ENCODE measurements around the gene ABCA10.
A peak's percentile ranks its signal among the peaks of the same experiment; 100 is the strongest.
"Not testable (repeated sequence)": the region's sequence is repeated elsewhere in the genome, so short reads cannot be mapped to it uniquely, and the experiment has no call there.

Gene ABCA10, protein sequence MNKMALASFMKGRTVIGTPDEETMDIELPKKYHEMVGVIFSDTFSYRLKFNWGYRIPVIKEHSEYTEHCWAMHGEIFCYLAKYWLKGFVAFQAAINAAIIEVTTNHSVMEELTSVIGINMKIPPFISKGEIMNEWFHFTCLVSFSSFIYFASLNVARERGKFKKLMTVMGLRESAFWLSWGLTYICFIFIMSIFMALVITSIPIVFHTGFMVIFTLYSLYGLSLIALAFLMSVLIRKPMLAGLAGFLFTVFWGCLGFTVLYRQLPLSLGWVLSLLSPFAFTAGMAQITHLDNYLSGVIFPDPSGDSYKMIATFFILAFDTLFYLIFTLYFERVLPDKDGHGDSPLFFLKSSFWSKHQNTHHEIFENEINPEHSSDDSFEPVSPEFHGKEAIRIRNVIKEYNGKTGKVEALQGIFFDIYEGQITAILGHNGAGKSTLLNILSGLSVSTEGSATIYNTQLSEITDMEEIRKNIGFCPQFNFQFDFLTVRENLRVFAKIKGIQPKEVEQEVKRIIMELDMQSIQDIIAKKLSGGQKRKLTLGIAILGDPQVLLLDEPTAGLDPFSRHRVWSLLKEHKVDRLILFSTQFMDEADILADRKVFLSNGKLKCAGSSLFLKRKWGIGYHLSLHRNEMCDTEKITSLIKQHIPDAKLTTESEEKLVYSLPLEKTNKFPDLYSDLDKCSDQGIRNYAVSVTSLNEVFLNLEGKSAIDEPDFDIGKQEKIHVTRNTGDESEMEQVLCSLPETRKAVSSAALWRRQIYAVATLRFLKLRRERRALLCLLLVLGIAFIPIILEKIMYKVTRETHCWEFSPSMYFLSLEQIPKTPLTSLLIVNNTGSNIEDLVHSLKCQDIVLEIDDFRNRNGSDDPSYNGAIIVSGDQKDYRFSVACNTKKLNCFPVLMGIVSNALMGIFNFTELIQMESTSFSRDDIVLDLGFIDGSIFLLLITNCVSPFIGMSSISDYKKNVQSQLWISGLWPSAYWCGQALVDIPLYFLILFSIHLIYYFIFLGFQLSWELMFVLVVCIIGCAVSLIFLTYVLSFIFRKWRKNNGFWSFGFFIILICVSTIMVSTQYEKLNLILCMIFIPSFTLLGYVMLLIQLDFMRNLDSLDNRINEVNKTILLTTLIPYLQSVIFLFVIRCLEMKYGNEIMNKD (N-terminal part only)

DNA sequence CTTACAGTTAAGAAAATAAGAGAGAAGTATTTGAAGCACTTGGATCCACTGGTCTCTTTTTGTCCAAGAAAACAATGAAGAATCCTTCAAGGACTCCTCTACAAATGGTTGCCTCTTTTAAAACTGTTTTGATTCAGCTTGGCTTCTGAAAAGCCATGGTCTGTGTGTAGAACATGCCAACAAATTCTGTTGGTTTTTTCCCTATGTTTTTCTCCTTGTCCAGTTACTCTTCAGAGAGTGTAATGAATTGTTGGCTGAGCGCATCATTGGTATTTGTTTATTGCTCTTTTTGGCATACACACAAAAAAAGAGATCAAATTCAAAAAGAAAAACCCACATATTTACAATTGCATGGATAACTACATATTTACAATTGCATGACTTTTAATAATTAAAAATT lies at the start of gene ABCA10:
Gene ABCA10 (minus strand): TSS at position 249 of the 400 bp plus-strand sequence. CDS start 3,466 bp downstream, outside the sequence.
- H4K20me1 ChIP-seq, result no peaks in the 10 kb centered on the region
- peak within 1 kb of the TSS in 5 of 11 experiments; percentile 3 to 80 (median 63); a peak in 9 of 22 replicates for H3K27ac ChIP-seq
- TF ChIP-seq Cebpa-rat (IDR thresholded peaks at IDR 0.05), result no peak
- H3K4me1 ChIP-seq, result peaks cover 8 to 50% (median 18%) of the 10 kb centered on the region in 10 experiments; a peak in 17 of 20 replicates
- H3K9me3 ChIP-seq (replicated peaks in 1 of 11), result peaks cover 6 to 42% (median 12%) of the 10 kb centered on the region in 11 experiments
- peak within 1 kb of the TSS; percentile 7 to 76 (median 41); a peak in 16 of 22 replicates for H3K4me2 ChIP-seq
- H3K4me3 ChIP-seq, result peak within 1 kb of the TSS in 1 of 10 experiments; percentile 5; a peak in 1 of 20 replicates
- H3K9ac ChIP-seq, result peak within 1 kb of the TSS in 4 of 11 experiments; percentile 4 to 72 (median 62); a peak in 8 of 22 replicates
- H3K36me3 ChIP-seq, result peaks cover 0 to 10% (median 0%) of the 10 kb centered on the region in 11 experiments; a peak in 2 of 22 replicates
- no peaks in the 10 kb centered on the region for H3K27me3 ChIP-seq

DNA sequence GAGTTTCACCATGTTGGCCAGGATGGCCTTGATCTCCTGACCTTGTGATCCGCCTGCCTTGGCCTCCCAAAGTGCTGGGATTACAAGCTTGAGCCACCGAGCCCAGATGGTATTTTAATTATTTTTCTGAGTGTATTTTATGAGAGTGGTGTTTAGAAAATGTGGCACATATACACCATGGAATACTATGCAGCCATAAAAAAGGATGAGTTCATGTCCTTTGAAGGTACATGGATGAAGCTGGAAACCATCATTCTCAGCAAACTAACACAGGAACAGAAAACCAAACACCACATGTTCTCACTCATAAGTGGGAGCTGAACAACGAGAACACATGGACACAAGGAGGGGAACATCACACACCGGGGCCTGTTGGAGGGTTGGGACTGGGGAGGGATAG lies 47.7 kb upstream of the ABCA10 start:
- H3K4me2 ChIP-seq; H3K4me3 ChIP-seq; H3K27ac ChIP-seq; H3K9me3 ChIP-seq (replicated peaks in 1 of 11); H3K4me1 ChIP-seq; H3K27me3 ChIP-seq; H4K20me1 ChIP-seq; H3K36me3 ChIP-seq; H3K9ac ChIP-seq: not testable (repeated sequence)

DNA sequence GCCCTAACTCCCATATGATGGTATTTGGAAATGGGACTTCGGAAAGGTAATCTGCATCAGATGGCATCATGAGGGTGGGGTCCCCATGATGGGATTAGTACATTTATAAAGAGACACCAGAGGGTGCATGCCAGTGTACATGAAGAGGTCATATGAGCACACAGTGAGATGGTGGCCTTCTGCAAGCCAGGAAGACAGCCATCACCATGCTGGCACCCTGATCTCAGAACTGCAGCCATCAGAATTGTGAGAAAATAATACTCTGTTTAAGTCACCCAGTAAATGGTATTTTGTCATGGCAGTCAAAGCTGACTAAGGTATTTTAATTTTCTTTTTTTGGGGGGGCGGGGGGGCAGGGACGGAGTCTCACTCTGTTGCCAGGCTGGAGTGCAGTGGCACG lies 47.1 kb upstream of the ABCA10 start:
- Histone ChIP-seq H3K4me1 (no peaks in the 10 kb centered on the region), H3K27me3 (no peaks in the 10 kb centered on the region), H3K4me2 (no peak overlapping the region), H3K9me3 (replicated peaks in 1 of 11) (no peaks in the 10 kb centered on the region; a peak in 1 of 22 replicates), H3K9ac (no peak overlapping the region), H3K27ac (no peak overlapping the region), H3K36me3 (no peaks in the 10 kb centered on the region), H4K20me1 (no peaks in the 10 kb centered on the region), H3K4me3 (no peak overlapping the region)
- no peak for TF ChIP-seq Cebpa-rat (IDR thresholded peaks at IDR 0.05)

DNA sequence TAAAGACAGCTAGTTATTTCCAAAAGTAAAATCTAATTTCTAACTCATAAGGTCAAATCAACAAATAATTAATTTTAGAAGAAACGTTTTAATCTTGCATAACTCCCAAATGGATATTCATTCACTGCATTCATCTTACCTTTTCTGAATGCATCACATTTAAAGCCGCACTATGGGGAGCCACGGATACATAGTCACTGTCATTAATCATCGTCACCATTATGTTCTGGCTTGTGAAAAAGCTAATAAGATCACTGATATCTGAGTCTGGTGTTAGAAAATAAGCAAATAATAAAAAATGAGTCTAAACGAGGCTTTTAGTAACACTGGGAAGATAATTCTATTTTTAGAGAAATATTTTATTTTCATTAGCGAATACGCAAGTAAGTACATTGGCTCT lies 42.4 kb upstream of the ABCA10 start:
- Histone ChIP-seq H3K27me3 (no peaks in the 10 kb centered on the region), H3K4me3 (no peak overlapping the region), H3K4me2 (no peak overlapping the region), H3K27ac (no peak overlapping the region), H3K36me3 (no peaks in the 10 kb centered on the region), H3K9ac (no peak overlapping the region), H3K9me3 (replicated peaks in 1 of 11) (no peaks in the 10 kb centered on the region), H4K20me1 (no peaks in the 10 kb centered on the region), H3K4me1 (peaks cover 0 to 8% (median 0%) of the 10 kb centered on the region in 10 experiments; a peak in 2 of 20 replicates)
- TF ChIP-seq Cebpa-rat (IDR thresholded peaks at IDR 0.05), result no peak

DNA sequence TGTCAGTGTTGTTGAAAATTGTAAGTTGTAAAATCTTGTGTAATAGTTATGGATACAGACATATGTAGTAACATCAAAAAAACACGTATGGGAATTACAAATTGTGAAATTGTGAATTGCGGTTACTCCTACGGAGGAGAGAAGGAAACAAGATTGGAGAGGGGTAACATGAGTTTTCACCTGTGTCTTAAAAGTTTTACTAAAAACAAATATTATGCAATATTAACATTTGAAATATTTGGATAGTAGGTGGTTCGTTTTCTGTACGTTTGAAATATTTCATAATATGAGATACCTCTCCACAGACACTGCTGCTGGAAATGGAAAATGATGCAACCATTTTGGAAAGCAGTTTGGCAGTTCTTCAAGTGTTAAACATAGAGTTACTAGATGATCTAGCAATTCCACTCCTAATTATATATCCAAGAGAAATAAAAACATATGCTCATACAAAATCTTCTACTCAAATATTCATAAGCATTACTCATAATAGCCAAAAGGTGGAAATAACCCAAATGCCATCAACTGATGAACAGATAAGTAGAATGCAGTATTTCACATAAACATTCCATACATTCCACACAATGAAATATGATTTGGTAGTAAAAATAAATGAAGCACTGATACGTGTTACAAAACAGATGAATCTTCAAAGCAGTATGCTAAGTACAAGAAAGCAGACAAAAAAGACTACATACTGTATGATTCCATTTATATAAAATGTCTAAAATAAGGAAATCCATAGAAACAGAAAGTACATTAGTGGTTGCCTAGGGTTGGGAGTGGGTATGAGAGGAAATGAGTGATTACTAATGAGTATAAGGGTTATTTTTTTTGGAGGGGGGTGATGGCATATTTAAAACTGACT lies 40.7 kb upstream of the ABCA10 start:
- Histone ChIP-seq H3K4me3 (no peak overlapping the region), H3K4me1 (peaks cover 0 to 8% (median 0%) of the 10 kb centered on the region in 10 experiments; a peak in 2 of 20 replicates), H3K4me2 (no peak overlapping the region), H4K20me1 (no peaks in the 10 kb centered on the region), H3K27ac (no peak overlapping the region), H3K9ac (no peak overlapping the region), H3K9me3 (replicated peaks in 1 of 11) (no peaks in the 10 kb centered on the region), H3K27me3 (no peaks in the 10 kb centered on the region), H3K36me3 (no peaks in the 10 kb centered on the region)
- TF ChIP-seq Cebpa-rat (IDR thresholded peaks at IDR 0.05), result peak in 1 of 11 experiments; percentile 45; a peak in 1 of 22 replicates

DNA sequence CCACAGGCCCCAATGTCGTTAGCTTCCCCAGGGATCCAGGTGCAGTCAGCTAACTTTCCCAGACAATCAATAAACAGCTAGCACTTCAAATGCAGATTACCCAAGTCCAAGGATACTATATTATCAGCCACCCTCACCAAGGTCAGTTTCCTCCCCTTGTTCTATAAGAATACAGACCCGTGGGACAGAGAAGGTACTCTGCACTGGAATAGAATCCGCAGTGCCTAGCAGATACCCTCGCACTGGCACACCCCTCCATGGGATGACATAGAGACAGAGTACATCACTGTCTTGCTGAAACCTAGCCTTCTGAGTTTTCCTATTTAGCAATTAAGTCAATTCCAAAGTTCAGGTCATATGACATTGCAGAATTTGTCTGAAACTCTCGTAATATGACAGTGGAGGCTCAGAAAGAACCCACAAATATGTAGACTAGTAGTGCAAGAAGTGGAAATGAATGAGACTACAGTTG lies 40.0 kb upstream of the ABCA10 start:
- Histone ChIP-seq H3K4me1 (peaks cover 0 to 8% (median 0%) of the 10 kb centered on the region in 10 experiments; a peak in 2 of 20 replicates), H3K27ac (no peak overlapping the region), H4K20me1 (no peaks in the 10 kb centered on the region), H3K36me3 (no peaks in the 10 kb centered on the region; a peak in 1 of 22 replicates), H3K4me3 (no peak overlapping the region), H3K4me2 (no peak overlapping the region), H3K9ac (no peak overlapping the region), H3K9me3 (replicated peaks in 1 of 11) (no peaks in the 10 kb centered on the region), H3K27me3 (no peaks in the 10 kb centered on the region)
- no peak for TF ChIP-seq Cebpa-rat (IDR thresholded peaks at IDR 0.05)

DNA sequence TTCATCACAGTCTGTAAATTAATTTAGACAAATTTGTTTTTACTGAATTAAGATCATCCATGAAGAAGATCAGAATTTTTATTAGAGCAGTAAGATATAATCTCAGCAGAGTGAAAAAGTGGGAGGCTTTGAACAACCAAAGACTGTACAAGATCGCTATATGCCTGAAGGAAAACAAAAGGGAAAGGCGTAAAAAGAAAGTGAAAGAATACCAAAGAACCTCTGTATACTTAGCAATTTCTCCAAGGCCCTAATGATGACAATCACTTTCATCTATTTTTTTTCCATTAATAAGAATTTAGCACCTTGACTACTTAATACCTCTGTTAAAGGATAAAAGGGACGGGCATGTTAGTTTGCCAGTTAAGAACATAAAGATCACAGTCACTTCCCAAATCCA lies 38.6 kb upstream of the ABCA10 start:
- H3K27ac ChIP-seq, result no peak overlapping the region
- TF ChIP-seq Cebpa-rat (IDR thresholded peaks at IDR 0.05), result no peak
- no peak overlapping the region for H3K4me3 ChIP-seq
- H3K4me2 ChIP-seq, result no peak overlapping the region
- no peaks in the 10 kb centered on the region for H3K9me3 ChIP-seq (replicated peaks in 1 of 11)
- H4K20me1 ChIP-seq, result no peaks in the 10 kb centered on the region
- no peaks in the 10 kb centered on the region for H3K27me3 ChIP-seq
- no peak overlapping the region for H3K9ac ChIP-seq
- peaks cover 0 to 8% (median 0%) of the 10 kb centered on the region in 10 experiments; a peak in 2 of 20 replicates for H3K4me1 ChIP-seq
- no peaks in the 10 kb centered on the region; a peak in 1 of 22 replicates for H3K36me3 ChIP-seq

DNA sequence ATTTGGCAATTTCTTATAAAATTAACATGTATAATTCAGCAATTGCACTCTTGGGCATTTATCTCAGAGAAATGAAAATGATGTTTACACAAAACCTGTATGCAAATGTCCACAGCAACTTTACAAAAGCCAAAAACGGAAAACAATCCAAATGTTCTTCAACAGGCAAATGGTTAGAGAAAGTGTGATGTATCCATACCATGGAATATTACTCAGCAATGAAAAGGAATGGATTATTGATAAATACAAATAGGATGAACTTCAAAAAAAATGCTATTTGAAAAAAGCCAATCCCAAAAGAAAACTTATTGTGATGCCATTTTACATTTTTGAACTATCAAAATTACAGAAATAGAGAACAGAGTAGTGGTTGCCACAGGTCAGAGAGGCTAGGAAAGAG lies 37.2 kb upstream of the ABCA10 start:
- H3K9ac ChIP-seq, result no peak overlapping the region
- H3K27me3 ChIP-seq, result no peaks in the 10 kb centered on the region
- no peak overlapping the region for H3K27ac ChIP-seq
- TF ChIP-seq Cebpa-rat (IDR thresholded peaks at IDR 0.05), result no peak
- H4K20me1 ChIP-seq, result no peaks in the 10 kb centered on the region
- H3K9me3 ChIP-seq (replicated peaks in 1 of 11), result no peaks in the 10 kb centered on the region
- H3K4me2 ChIP-seq, result no peak overlapping the region
- no peaks in the 10 kb centered on the region; a peak in 1 of 22 replicates for H3K36me3 ChIP-seq
- no peak overlapping the region for H3K4me3 ChIP-seq
- peaks cover 0 to 8% (median 0%) of the 10 kb centered on the region in 10 experiments; a peak in 2 of 20 replicates for H3K4me1 ChIP-seq
